BE2C (cell line): ENCODE results near the gene ADAMTS2.

Experiments
- DNase-seq: peaks from one replicate; pipeline ENCODE4 v3.0.0-alpha.2; 2020
- H3K27me3 ChIP-seq: fragments of 250-450 bp; sonication (Bioruptor Pico); 2 replicates; pipeline ENCODE4 v1.5.1; 2020; ENCODE audit warnings: mild to moderate bottlenecking
- H3K36me3 ChIP-seq: fragments of 250-450 bp; sonication (Bioruptor Pico); 2 replicates; pipeline ENCODE4 v1.5.1; 2020; ENCODE audit warnings: mild to moderate bottlenecking
- H3K4me1 ChIP-seq: fragments of 250-450 bp; sonication (Bioruptor Pico); 2 replicates; pipeline ENCODE4 v1.5.1; 2020
- H3K4me3 ChIP-seq: 2 replicates; pipeline ENCODE4 v1.5.1; 2011; ENCODE audit warnings: low read depth, low read length
- H3K9me3 ChIP-seq: fragments of 250-450 bp; sonication (Bioruptor Pico); 2 replicates; pipeline ENCODE4 v1.5.1; 2020
- CTCF ChIP-seq: IDR thresholded peaks from 2 replicates; pipeline ENCODE4 v1.5.1; 2012; ENCODE audit warnings: mild to moderate bottlenecking, low read depth, low read length

The ADAMTS2 gene

GRCh38 chr5:179292202-179292601 lies 53.1 kb downstream of the ADAMTS2 start:
- DNase-seq, result no peak
- no peaks in the 10 kb centered on the region for H3K4me1 ChIP-seq
- H3K4me3 ChIP-seq, result no peak overlapping the region
- H3K9me3 ChIP-seq, result no peaks in the 10 kb centered on the region
- no peak for TF ChIP-seq CTCF
- H3K36me3 ChIP-seq, result no peaks in the 10 kb centered on the region
- H3K27me3 ChIP-seq, result no peaks in the 10 kb centered on the region

GRCh38 chr5:179290681-179291540 lies 54.4 kb downstream of the ADAMTS2 start:
- no peak for TF ChIP-seq CTCF
- no peaks in the 10 kb centered on the region for H3K4me1 ChIP-seq
- H3K27me3 ChIP-seq, result no peaks in the 10 kb centered on the region
- no peaks in the 10 kb centered on the region for H3K36me3 ChIP-seq
- no peaks in the 10 kb centered on the region for H3K9me3 ChIP-seq
- H3K4me3 ChIP-seq, result no peak overlapping the region
- DNase-seq, result no peak

- Histone ChIP-seq H3K27me3 (no peaks in the 10 kb centered on the region), H3K36me3 (no peaks in the 10 kb centered on the region), H3K4me1 (no peaks in the 10 kb centered on the region), H3K4me3 (no peak overlapping the region), H3K9me3 (no peaks in the 10 kb centered on the region)
- no peak for TF ChIP-seq CTCF
- DNase-seq, result no peak
Measured at GRCh38 chr5:179289756-179290385, 55.4 kb downstream of the ADAMTS2 start.

- no peaks in the 10 kb centered on the region for H3K4me1 ChIP-seq
- no peaks in the 10 kb centered on the region for H3K27me3 ChIP-seq
- no peaks in the 10 kb centered on the region for H3K36me3 ChIP-seq
- TF ChIP-seq CTCF, result no peak
- H3K4me3 ChIP-seq, result no peak overlapping the region
- no peaks in the 10 kb centered on the region; the same call in 1 of the 2 replicates for H3K9me3 ChIP-seq
- DNase-seq, result peak; percentile 5
Measured at GRCh38 chr5:179288809-179289185, 56.5 kb downstream of the ADAMTS2 start.

- H3K36me3 ChIP-seq, result no peaks in the 10 kb centered on the region
- no peaks in the 10 kb centered on the region for H3K4me1 ChIP-seq
- DNase-seq, result peak; percentile 18
- no peaks in the 10 kb centered on the region; the same call in 1 of the 2 replicates for H3K9me3 ChIP-seq
- TF ChIP-seq CTCF, result no peak
- H3K27me3 ChIP-seq, result no peaks in the 10 kb centered on the region
- H3K4me3 ChIP-seq, result no peak overlapping the region
Measured at GRCh38 chr5:179288101-179288808, 57.0 kb downstream of the ADAMTS2 start.
